ENCODE measurements around the gene CD163L1. TPM values are rescaled to one million over a fixed set of nuclear protein-coding genes. Genes with fewer than 3 reads are reported as not detected.
"Not testable (repeated sequence)": the region's sequence is repeated elsewhere in the genome, so short reads cannot be mapped to it uniquely, and the experiment has no call there.

Gene CD163L1
- polyA plus RNA-seq, 4 donors, result 1.2 to 16.2 (median 4.3) TPM; not detected in 1

- H3K4me3 ChIP-seq (ENCODE audit: low read depth in 1 of 3, low read length in 3 of 3); DNase-seq; FAIRE-seq; H3K27ac ChIP-seq (ENCODE audit: low read depth in 1 of 3, low read length in 2 of 3); H3K36me3 ChIP-seq (ENCODE audit: control insufficient read depth in 3 of 3, insufficient read depth in 2 of 3, low read depth in 1 of 3, low read length in 3 of 3); H3K9me3 ChIP-seq (ENCODE audit: control insufficient read depth in 2 of 2, insufficient read depth in 1 of 2, low read depth in 1 of 2, low read length in 1 of 2); H3K4me1 ChIP-seq (ENCODE audit: control insufficient read depth in 3 of 3, insufficient read depth in 2 of 3, low read depth in 1 of 3, low read length in 2 of 3): not testable (repeated sequence)
- H3K27me3 ChIP-seq (ENCODE audit: control insufficient read depth in 3 of 3, insufficient read depth in 3 of 3, low read length in 3 of 3), result peaks cover 0 to 13% (median 4%) of the 10 kb centered on the region in 3 donors
- WGBS, 3 donors, result 87 to 94% (median 90%) methylated on average over 3 of the region's 3 CpGs
These were observed 6.5 kb downstream of the CD163L1 start for GRCh38 chr12:7437494-7437893.

DNA sequence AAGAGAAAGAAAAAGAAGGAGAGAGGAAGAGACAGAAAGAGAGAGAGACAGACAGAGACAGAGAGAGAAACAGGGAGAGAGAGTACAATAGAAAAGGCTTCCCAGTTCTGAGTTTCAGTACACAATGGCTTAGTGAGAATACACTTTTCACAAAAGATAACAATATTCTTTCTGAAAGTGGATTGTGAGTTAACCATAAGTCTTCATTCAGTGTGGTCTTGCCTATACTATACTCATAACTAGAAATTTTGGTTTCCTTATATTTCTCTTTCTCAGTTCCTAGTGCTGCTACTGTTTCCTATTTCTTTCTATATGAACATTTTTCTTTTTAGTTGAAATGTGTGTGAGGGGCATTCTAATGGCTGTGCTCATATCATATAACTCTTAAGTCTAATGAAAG, 9.3 kb downstream of the CD163L1 start:
- Histone ChIP-seq H3K27ac (ENCODE audit: low read depth in 1 of 3, low read length in 2 of 3) (no peak overlapping the region), H3K27me3 (ENCODE audit: control insufficient read depth in 3 of 3, insufficient read depth in 3 of 3, low read length in 3 of 3) (peaks cover 0 to 6% (median under 1%) of the 10 kb centered on the region in 3 donors), H3K4me1 (ENCODE audit: control insufficient read depth in 3 of 3, insufficient read depth in 2 of 3, low read depth in 1 of 3, low read length in 2 of 3) (no peaks in the 10 kb centered on the region), H3K9me3 (ENCODE audit: control insufficient read depth in 2 of 2, insufficient read depth in 1 of 2, low read depth in 1 of 2, low read length in 1 of 2) (peaks cover 0 to 4% of the 10 kb centered on the region in 2 donors), H3K36me3 (ENCODE audit: control insufficient read depth in 3 of 3, insufficient read depth in 2 of 3, low read depth in 1 of 3, low read length in 3 of 3) (no peaks in the 10 kb centered on the region), H3K4me3 (ENCODE audit: low read depth in 1 of 3, low read length in 3 of 3) (no peak overlapping the region)
- FAIRE-seq (no peak), DNase-seq (no peak)

- no peak for FAIRE-seq
- DNase-seq, result no peak
These were observed 10.6 kb downstream of the CD163L1 start for GRCh38 chr12:7433276-7433822.

DNA sequence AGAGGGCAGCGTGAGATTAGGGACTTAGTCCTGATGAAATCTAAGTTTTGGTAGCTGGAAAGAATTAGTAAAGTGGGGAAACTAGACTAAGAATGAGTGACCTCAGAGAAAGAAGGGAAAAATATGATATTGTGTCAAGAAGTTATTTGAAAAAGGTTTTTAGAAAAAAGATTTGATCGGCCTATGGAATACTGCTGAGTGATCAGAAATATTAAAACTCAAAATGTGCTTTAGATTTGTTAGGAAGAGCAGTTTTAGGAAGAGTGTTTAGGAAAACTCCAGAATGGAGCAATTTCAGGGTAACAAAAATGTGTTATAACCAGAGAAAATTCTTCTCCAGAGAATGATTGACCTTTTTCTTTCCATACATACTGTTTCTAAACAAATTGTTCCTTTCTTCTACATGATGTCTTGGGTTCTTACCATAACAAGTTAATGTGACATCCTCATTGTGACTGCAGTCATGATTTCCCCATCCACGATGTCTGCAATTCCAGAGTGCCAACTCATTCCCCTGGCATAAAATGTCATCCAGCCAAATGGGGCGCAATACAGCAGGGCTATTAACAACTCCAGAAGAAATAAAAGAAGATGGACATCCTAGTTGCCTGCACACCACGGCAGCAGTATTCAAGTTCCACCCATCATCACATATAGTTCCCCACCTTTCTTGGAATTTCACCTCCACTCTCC, 11.8 kb downstream of the CD163L1 start:
- WGBS, 3 donors, result 80 to 87% (median 82%) methylated on average over 5 of the region's 5 CpGs
- no peaks in the 10 kb centered on the region for H3K36me3 ChIP-seq (ENCODE audit: control insufficient read depth in 3 of 3, insufficient read depth in 2 of 3, low read depth in 1 of 3, low read length in 3 of 3)
- H3K4me3 ChIP-seq (ENCODE audit: low read depth in 1 of 3, low read length in 3 of 3), result no peak overlapping the region
- FAIRE-seq, result no peak
- no peak overlapping the region for H3K27ac ChIP-seq (ENCODE audit: low read depth in 1 of 3, low read length in 2 of 3)
- H3K4me1 ChIP-seq (ENCODE audit: control insufficient read depth in 3 of 3, insufficient read depth in 2 of 3, low read depth in 1 of 3, low read length in 2 of 3), result no peaks in the 10 kb centered on the region
- no peaks in the 10 kb centered on the region for H3K9me3 ChIP-seq (ENCODE audit: control insufficient read depth in 2 of 2, insufficient read depth in 1 of 2, low read depth in 1 of 2, low read length in 1 of 2)
- DNase-seq, result no peak
- H3K27me3 ChIP-seq (ENCODE audit: control insufficient read depth in 3 of 3, insufficient read depth in 3 of 3, low read length in 3 of 3), result no peaks in the 10 kb centered on the region

More at GRCh38 chr12:7433276-7433822, 10.6 kb downstream of the CD163L1 start:
- Histone ChIP-seq H3K27me3 (ENCODE audit: control insufficient read depth in 3 of 3, insufficient read depth in 3 of 3, low read length in 3 of 3) (no peaks in the 10 kb centered on the region), H3K36me3 (ENCODE audit: control insufficient read depth in 3 of 3, insufficient read depth in 2 of 3, low read depth in 1 of 3, low read length in 3 of 3) (no peaks in the 10 kb centered on the region), H3K4me3 (ENCODE audit: low read depth in 1 of 3, low read length in 3 of 3) (no peak overlapping the region), H3K27ac (ENCODE audit: low read depth in 1 of 3, low read length in 2 of 3) (no peak overlapping the region), H3K9me3 (ENCODE audit: control insufficient read depth in 2 of 2, insufficient read depth in 1 of 2, low read depth in 1 of 2, low read length in 1 of 2) (no peaks in the 10 kb centered on the region), H3K4me1 (ENCODE audit: control insufficient read depth in 3 of 3, insufficient read depth in 2 of 3, low read depth in 1 of 3, low read length in 2 of 3) (no peaks in the 10 kb centered on the region)
- WGBS, 3 donors, result 74 to 77% (median 75%) methylated on average over 6 of the region's 6 CpGs

- DNase-seq (no peak), FAIRE-seq (no peak)
- no peak overlapping the region for H3K4me3 ChIP-seq (ENCODE audit: low read depth in 1 of 3, low read length in 3 of 3)
- H3K4me1 ChIP-seq (ENCODE audit: control insufficient read depth in 3 of 3, insufficient read depth in 2 of 3, low read depth in 1 of 3, low read length in 2 of 3), result no peaks in the 10 kb centered on the region
- H3K9me3 ChIP-seq (ENCODE audit: control insufficient read depth in 2 of 2, insufficient read depth in 1 of 2, low read depth in 1 of 2, low read length in 1 of 2), result no peaks in the 10 kb centered on the region
- 63 to 75% (median 72%) methylated on average over 2 of the region's 2 CpGs for WGBS, 3 donors
- H3K36me3 ChIP-seq (ENCODE audit: control insufficient read depth in 3 of 3, insufficient read depth in 2 of 3, low read depth in 1 of 3, low read length in 3 of 3), result no peaks in the 10 kb centered on the region
- H3K27me3 ChIP-seq (ENCODE audit: control insufficient read depth in 3 of 3, insufficient read depth in 3 of 3, low read length in 3 of 3), result no peaks in the 10 kb centered on the region
- no peak overlapping the region for H3K27ac ChIP-seq (ENCODE audit: low read depth in 1 of 3, low read length in 2 of 3)
These were observed 32.6 kb downstream of the CD163L1 start for GRCh38 chr12:7411343-7411742.

DNA sequence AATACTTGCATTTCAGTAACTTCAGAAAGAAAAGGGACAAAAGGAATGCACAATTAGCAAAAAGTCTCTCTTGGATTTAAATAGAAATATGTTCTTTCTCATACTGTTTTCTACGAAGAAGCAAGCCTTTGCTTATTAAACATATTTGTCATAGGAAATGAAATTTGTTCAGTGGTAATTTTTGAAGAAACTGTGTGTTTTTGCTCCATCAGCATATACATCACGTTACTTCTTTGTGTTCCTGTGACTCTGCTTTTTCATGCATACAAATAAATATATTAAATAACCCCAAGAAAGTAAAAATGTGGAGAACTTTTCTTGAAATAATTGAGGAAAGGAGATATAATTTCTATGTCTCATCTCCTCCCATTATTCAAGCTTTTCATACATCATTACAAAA, 39.7 kb downstream of the CD163L1 start:
- WGBS, 3 donors, result 61 to 66% (median 65%) methylated on average over 2 of the region's 2 CpGs
- no peaks in the 10 kb centered on the region for H3K4me1 ChIP-seq (ENCODE audit: control insufficient read depth in 3 of 3, insufficient read depth in 2 of 3, low read depth in 1 of 3, low read length in 2 of 3)
- H3K4me3 ChIP-seq (ENCODE audit: low read depth in 1 of 3, low read length in 3 of 3), result no peak overlapping the region
- no peaks in the 10 kb centered on the region for H3K9me3 ChIP-seq (ENCODE audit: control insufficient read depth in 2 of 2, insufficient read depth in 1 of 2, low read depth in 1 of 2, low read length in 1 of 2)
- DNase-seq, result no peak
- no peaks in the 10 kb centered on the region for H3K36me3 ChIP-seq (ENCODE audit: control insufficient read depth in 3 of 3, insufficient read depth in 2 of 3, low read depth in 1 of 3, low read length in 3 of 3)
- H3K27me3 ChIP-seq (ENCODE audit: control insufficient read depth in 3 of 3, insufficient read depth in 3 of 3, low read length in 3 of 3), result no peaks in the 10 kb centered on the region
- H3K27ac ChIP-seq (ENCODE audit: low read depth in 1 of 3, low read length in 2 of 3), result no peak overlapping the region
- FAIRE-seq, result no peak

DNA sequence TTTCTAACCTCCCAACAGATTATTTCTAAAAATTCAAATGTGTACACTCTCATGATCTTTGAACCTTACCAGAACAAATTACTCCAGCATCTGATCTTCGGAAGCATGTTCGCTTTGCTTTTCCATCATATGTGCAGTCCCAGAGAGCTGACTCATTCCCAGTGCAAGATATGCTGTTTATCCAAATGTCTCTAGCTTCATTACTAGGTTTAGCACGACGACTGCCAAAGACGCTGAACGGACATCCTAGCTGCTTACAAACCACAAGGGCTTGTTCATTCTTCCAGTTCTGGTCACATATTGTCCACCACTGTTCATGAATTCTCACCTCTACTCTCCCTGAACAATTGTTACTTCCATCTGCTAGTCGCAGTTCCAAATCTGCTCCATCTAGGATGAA, 40.5 kb downstream of the CD163L1 start:
- H3K27ac ChIP-seq (ENCODE audit: low read depth in 1 of 3, low read length in 2 of 3), result no peak overlapping the region
- no peaks in the 10 kb centered on the region for H3K27me3 ChIP-seq (ENCODE audit: control insufficient read depth in 3 of 3, insufficient read depth in 3 of 3, low read length in 3 of 3)
- H3K4me3 ChIP-seq (ENCODE audit: low read depth in 1 of 3, low read length in 3 of 3), result no peak overlapping the region
- H3K36me3 ChIP-seq (ENCODE audit: control insufficient read depth in 3 of 3, insufficient read depth in 2 of 3, low read depth in 1 of 3, low read length in 3 of 3), result no peaks in the 10 kb centered on the region
- WGBS, 3 donors, result 59 to 70% (median 67%) methylated on average over 7 of the region's 7 CpGs
- FAIRE-seq (no peak), DNase-seq (no peak)
- H3K9me3 ChIP-seq (ENCODE audit: control insufficient read depth in 2 of 2, insufficient read depth in 1 of 2, low read depth in 1 of 2, low read length in 1 of 2), result no peaks in the 10 kb centered on the region
- H3K4me1 ChIP-seq (ENCODE audit: control insufficient read depth in 3 of 3, insufficient read depth in 2 of 3, low read depth in 1 of 3, low read length in 2 of 3), result no peaks in the 10 kb centered on the region

DNA sequence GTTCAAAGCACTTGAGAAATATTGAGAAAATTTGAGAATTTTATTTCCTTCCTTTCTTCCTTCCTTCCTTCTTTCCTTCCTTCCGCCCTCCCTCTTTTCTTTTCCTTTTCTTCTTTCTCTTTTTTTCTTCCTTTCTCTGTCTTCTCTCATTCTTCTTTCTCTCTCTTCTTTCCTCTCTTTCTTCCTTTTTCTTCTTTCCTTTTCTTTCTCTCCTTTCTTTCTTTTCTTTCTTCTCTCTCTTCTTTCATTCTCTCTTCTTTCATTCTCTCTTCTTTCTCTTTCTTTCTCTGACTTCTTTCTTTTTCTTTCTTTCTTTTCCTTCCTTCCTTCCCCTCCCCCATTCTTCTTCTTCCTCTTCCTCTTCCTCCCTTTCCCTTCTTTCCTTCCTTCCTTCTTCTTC, 44.9 kb downstream of the CD163L1 start:
- 71 to 86% (median 83%) methylated on average over 1 of the region's 1 CpG for WGBS, 3 donors
- H3K27ac ChIP-seq (ENCODE audit: low read depth in 1 of 3, low read length in 2 of 3), result no peak overlapping the region
- no peaks in the 10 kb centered on the region for H3K9me3 ChIP-seq (ENCODE audit: control insufficient read depth in 2 of 2, insufficient read depth in 1 of 2, low read depth in 1 of 2, low read length in 1 of 2)
- H3K36me3 ChIP-seq (ENCODE audit: control insufficient read depth in 3 of 3, insufficient read depth in 2 of 3, low read depth in 1 of 3, low read length in 3 of 3), result no peaks in the 10 kb centered on the region
- no peaks in the 10 kb centered on the region for H3K4me1 ChIP-seq (ENCODE audit: control insufficient read depth in 3 of 3, insufficient read depth in 2 of 3, low read depth in 1 of 3, low read length in 2 of 3)
- FAIRE-seq (no peak), DNase-seq (no peak)
- H3K27me3 ChIP-seq (ENCODE audit: control insufficient read depth in 3 of 3, insufficient read depth in 3 of 3, low read length in 3 of 3), result no peaks in the 10 kb centered on the region
- H3K4me3 ChIP-seq (ENCODE audit: low read depth in 1 of 3, low read length in 3 of 3), result no peak overlapping the region

- 68 to 79% (median 78%) methylated on average over 3 of the region's 3 CpGs for WGBS, 3 donors
- no peaks in the 10 kb centered on the region for H3K4me1 ChIP-seq (ENCODE audit: control insufficient read depth in 3 of 3, insufficient read depth in 2 of 3, low read depth in 1 of 3, low read length in 2 of 3)
- FAIRE-seq (no peak), DNase-seq (no peak)
- no peaks in the 10 kb centered on the region for H3K27me3 ChIP-seq (ENCODE audit: control insufficient read depth in 3 of 3, insufficient read depth in 3 of 3, low read length in 3 of 3)
- no peaks in the 10 kb centered on the region for H3K36me3 ChIP-seq (ENCODE audit: control insufficient read depth in 3 of 3, insufficient read depth in 2 of 3, low read depth in 1 of 3, low read length in 3 of 3)
- no peak overlapping the region for H3K27ac ChIP-seq (ENCODE audit: low read depth in 1 of 3, low read length in 2 of 3)
- no peak overlapping the region for H3K4me3 ChIP-seq (ENCODE audit: low read depth in 1 of 3, low read length in 3 of 3)
- no peaks in the 10 kb centered on the region for H3K9me3 ChIP-seq (ENCODE audit: control insufficient read depth in 2 of 2, insufficient read depth in 1 of 2, low read depth in 1 of 2, low read length in 1 of 2)
These were observed 47.5 kb downstream of the CD163L1 start for GRCh38 chr12:7396418-7396817.

All from small intestine (tissue), 7 donors.